HUDEP-2 (cell line): ENCODE results near the gene SLC27A4.

ENCODE experiments used
- DNase-seq, 76 experiments: peaks; one replicate each; lab custom pipeline; 2025; ENCODE audit not compliant: unreplicated experiment in 76 of 76; lab: John Stamatoyannopoulos, UW

SLC27A4 gene

DNA sequence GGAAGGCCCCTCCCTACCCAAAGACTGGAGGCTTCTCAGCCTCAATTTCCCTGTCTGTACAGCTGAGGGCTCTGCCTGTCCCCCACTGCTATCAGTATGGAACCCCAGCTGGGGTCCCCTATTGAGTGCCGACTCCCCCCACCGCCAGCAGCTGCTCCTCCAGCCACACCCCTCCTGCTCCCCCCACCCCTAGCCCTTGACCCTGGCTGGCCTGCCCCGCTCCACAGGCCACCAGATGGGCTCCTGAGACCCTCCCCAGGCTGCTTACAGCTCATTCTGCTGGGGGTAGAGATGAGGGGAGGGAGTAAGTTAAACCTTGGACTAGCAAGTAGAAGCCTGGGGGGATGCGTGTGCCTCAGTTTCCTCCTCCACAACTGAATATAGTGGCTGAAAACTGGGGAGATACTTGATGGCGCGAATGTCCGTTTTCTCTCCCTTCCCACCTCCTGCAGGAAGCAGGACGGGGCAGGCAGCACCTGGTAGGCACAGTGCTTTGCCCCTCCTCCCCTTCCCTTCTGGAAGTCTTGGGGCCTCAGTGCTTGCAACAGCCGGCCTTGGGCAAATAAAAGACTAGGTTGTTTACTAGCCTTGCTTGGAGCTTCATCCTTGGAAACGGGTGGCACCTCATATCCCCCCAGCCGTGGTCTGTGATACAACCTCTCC is 50.0 kb downstream of the SLC27A4 start:
- DNase-seq, result no peak

- DNase-seq, result no peak
Measured at GRCh38 chr9:128390813-128391711, 50.7 kb downstream of the SLC27A4 start.

DNA sequence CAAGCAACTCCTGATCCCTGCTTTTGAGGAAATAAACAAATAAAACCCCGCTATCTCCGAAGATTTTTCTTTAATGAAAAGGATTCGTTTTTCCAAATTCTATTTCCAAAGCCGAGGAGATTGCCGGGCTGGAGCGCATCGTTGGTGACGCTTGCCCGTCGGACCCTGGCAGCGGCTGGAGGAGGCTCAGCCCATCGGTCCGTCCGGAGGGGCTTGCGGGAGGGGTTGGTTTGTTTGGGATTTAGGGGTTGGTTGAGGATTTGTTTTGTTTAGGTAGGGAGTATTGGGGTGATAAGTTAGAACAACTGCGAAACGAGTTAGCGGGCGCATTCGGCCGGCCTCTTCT is 51.6 kb downstream of the SLC27A4 start:
- DNase-seq, result no peak

- DNase-seq, result no peak
Measured at GRCh38 chr9:128392302-128393144, 52.2 kb downstream of the SLC27A4 start.

- no peak for DNase-seq
Measured at GRCh38 chr9:128393145-128393775, 52.9 kb downstream of the SLC27A4 start.

DNA sequence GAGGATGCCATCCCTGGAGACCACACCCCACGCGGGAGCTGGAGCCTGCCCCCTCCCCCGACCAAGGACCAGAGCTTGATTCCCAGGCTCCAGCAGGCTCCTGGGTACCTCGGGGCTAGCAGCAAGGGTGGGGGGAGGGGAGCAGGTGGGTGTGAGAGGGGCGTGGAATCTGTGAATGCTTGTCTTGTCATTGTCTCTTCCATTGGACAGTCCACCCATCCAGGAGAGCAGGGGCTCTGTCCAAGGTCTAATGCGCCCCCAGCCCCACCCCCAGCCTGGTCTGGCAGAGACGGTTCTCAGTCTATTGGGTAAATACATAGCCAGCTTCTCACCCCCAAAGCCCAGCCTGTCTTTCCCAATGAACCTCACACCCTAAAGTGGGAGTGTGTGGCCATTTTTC is 53.6 kb downstream of the SLC27A4 start:
- DNase-seq, result no peak

DNA sequence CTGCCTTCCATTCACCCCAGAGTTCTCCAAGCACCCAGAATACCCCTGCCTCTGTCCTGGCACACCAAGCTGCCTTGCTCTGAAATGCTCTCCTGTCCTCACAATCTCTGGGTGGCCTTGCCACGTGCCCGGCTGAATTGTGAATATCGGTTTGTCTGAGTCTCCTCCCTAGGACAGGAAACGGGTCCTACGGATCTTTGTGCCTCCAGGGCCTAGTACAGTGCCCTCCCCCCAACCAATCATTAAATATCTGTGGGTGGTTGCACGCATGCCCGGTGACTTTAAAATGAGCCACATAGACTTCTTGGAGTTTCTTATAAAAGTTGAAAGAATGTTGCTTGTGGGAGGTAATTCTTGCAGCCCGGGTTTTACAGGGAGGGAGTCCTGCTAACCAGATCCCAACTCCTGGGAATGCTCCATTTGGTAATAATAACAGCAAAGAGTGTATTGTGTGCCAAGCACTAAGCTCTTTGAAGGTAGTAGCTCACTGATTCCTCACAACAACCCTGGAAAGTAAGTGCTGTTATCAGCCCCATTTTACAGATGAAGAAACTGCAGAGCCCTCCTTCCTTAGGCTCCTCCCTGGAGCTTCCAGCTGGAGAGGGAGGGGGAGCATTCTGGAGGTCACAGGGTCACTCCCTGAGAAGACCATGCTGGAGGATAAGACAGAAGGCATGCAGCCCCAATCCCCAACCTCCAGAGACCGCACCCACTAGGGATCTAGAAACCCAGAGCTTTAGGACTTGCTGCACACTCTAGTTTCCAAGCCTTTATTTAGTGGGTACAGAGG is 54.2 kb downstream of the SLC27A4 start:
- DNase-seq, result no peak

- no peak for DNase-seq
Measured at GRCh38 chr9:128396970-128397613, 56.8 kb downstream of the SLC27A4 start.

DNA sequence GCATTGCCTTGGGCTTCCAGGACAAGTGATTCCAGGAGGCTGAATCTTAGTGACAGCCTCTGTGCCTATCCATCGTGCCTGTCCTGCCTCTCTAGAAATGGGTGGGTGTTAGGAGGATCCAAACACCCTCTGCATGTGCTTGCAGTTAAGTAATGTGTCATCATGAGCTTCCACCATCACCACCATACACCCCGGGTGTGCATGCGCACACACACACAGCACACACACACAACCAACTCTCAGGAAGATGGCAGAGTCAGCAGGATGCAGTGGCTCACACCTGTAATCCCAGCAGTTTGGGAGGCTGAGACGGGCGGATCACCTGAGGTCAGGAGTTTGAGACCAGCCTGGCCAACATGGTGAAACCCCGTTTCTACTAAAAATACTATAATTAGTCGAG is 57.5 kb downstream of the SLC27A4 start:
- DNase-seq, result no peak

GRCh38 chr9:128399861-128400260 is 59.5 kb downstream of the SLC27A4 start:
- DNase-seq, result no peak

DNA sequence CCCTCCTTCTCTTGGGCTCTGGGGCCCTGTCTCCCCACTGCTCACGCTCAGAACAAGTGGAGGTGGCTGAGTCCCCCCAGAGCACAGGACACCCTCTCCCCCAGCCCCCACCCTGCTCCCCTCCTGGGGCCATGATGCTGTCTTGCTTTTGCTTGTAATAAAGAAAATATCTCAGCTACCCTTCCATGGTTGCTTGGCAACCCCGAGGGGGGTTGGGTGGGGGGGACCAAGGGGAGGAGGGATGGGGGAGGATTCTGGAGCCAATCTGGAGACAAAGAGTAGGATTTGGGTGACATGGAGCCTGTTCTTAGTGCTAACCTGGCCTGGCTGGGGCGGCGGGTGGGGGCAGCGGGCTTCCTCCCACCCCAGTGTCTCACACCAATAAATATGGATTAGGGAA is 64.2 kb downstream of the SLC27A4 start:
- no peak for DNase-seq

GRCh38 chr9:128405077-128405779 is 64.9 kb downstream of the SLC27A4 start:
- DNase-seq, result no peak

DNA sequence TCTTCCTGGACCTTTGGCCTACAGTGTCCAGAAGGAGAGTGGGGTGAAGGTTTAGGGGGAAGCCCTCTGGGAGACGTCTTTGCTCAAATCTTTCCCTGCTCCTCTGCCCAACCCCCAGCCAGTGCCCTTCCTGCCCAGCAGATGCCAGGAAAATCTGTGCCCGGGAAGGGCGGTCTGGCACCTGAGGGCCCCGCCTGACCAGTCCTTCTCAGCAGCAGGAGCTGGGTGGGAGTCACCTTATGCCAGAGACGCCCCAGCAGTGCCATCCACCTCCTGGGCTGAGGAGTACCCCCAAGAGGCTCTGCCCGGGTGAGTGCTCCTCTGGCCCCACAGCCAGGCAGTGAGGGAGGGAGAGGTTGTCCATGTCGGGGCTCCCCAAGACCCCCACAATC is 65.4 kb downstream of the SLC27A4 start:
- DNase-seq, result no peak

DNA sequence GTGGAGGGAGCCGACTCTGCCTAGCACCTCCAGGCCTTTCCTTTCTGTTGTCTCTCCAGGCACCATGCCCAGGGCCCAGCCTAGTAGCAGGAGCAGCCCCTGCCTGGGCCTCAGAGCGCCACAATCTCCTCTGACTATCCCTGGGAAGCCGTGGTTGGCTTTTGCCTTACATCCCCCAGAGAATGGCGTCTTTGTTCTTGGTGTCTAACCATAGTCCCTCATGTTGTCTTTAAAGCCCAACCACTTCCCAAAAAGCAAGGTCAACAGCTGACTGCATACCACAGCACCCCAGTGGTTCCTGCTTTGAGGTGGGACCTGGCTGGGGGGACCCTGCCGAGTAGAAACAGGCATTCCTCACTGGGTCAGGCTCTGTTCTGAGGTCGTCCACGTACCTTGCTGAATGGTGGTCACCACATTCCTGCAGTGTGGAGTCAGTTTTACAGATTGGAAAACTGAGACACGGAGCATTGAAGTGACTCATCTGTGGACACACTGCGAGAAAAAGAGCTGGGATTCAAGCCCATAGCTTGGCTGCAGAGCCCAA is 66.6 kb downstream of the SLC27A4 start:
- no peak for DNase-seq

GRCh38 chr9:128408963-128409431 is 68.7 kb downstream of the SLC27A4 start:
- no peak for DNase-seq

- no peak for DNase-seq
Measured at GRCh38 chr9:128409450-128409849, 69.1 kb downstream of the SLC27A4 start.

DNA sequence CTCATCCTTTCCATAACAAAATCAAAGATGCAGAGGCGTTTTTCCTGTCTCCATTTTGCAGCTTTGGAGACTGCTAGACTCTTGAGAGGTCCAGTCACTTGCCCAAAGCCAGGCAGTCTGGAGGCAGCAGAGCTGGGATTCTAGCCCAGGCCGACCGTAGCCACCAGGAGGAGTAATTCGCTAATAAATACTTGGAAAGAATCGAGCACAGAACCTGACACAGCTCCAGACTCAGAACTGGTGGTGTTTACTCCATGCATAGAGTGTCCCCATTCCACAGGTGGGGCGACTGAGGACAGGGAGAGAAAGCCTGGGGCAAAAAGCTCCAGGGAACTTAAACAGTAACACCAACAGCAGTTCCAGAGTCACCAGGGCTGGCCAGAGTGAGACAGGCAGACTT is 69.7 kb downstream of the SLC27A4 start:
- DNase-seq, result peak in 16 of 76 experiments; percentile 4 to 36 (median 12)
